GM21367 (cell line): ENCODE results near the gene ZNF460.

Experiments used
- ATAC-seq: cut with Tn5 transposase; IDR thresholded peaks from one replicate; pipeline ENCODE4 v1.9.1; 2021; ENCODE audit not compliant: unreplicated experiment

The ZNF460 gene

DNA sequence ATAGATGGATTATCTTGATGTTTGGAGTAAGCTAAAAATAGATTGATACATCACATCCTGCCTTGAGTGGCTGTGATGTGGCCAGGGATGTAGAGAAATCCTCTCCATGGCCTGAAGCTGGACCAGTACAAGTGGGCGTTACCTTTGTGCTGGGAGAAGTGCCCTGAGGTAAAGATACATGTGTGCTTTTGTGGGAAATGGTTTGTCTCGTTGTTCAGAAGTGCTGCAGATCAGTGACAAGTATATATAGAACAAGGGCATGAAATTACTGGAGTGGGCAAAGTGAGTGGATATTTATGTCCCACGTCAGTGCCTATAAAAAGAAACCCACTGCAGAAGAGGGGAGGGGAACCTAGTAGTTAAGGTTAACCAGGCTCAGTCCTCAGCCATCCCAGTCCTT lies 58.6 kb downstream of the ZNF460 start:
- ATAC-seq, result no peak

DNA sequence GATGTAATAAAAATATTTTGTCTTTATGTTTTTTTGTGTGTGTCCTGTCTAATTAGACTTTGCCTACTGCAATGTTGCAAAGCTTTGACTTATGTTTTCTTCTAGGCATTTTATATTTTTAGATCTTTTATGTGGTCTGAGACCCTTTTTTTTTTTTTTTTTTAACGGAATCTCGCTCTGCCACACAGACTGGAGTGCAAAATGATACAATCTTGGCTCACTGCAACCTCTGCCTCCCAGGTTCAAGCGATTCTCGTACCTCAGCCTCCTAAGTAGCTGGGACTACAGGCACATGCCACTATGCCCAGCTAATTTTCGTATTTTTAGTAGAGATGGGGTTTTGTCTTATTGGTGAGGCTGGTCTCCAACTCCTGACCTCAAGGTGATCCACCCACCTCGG lies 62.3 kb downstream of the ZNF460 start:
- no peak for ATAC-seq
